ENCODE measurements around the gene OXER1. TPM values are rescaled to one million over a fixed set of nuclear protein-coding genes. Genes with fewer than 3 reads are reported as not detected.

OXER1 gene
- total and polyA plus RNA-seq, 12 donors, result 0.20 to 1.2 (median 0.49) TPM

- 81 to 88% methylated on average over 10 of the region's 10 CpGs for WGBS, 2 donors
These were observed 7.7 kb downstream of the OXER1 start for GRCh38 chr2:42756150-42756775.

GRCh38 chr2:42755191-42755880 lies 8.6 kb downstream of the OXER1 start:
- Histone ChIP-seq H3K27me3 (no peaks in the 10 kb centered on the region), H3K36me3 (peaks cover 0 to 19% (median 0%) of the 10 kb centered on the region in 9 donors), H3K4me1 (peaks cover 3 to 46% (median 16%) of the 10 kb centered on the region in 9 donors), H3K27ac (peak overlapping the region in 2 of 10 donors; percentile 29 to 72), H3K4me3 (no peak overlapping the region), H3K9me3 (no peaks in the 10 kb centered on the region)
- ATAC-seq (peak in 3 of 8 donors; percentile 8 to 31 (median 14)), DNase-seq (no peak)
- no peak for TF ChIP-seq CTCF (IDR thresholded peaks at IDR 0.05)
- 75 to 80% methylated on average over 14 of the region's 14 CpGs for WGBS, 2 donors
- intact Hi-C loops (cut with DNase I), result no loop called here

More at GRCh38 chr2:42756150-42756775, 7.7 kb downstream of the OXER1 start:
- Histone ChIP-seq H3K9me3 (no peaks in the 10 kb centered on the region), H3K4me3 (no peak overlapping the region), H3K27ac (no peak overlapping the region), H3K4me1 (peaks cover 3 to 42% (median 16%) of the 10 kb centered on the region in 9 donors), H3K27me3 (no peaks in the 10 kb centered on the region), H3K36me3 (peaks cover 0 to 15% (median 0%) of the 10 kb centered on the region in 9 donors)
- no peak for TF ChIP-seq CTCF (IDR thresholded peaks at IDR 0.05)
- intact Hi-C loops (cut with DNase I), result no loop called here
- DNase-seq (no peak), ATAC-seq (no peak)

DNA sequence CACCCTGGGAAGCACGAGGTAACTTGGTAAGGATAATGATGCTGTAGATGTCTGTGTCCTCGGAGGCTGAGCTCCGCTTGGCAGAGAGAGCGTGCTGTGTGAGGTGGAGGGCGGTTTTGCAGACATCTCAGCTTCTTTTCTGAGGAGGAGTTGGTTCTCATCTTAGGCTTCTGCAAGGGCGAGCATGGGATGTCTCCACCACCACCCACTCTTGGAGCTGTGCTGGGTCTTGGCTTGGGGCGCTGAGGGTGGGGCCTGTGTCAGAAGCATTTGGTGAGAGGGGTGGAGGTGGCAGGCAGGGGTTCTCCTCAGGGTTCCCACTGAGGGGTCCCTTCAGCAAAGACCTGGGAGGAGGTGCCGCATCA lies 9.2 kb downstream of the OXER1 start:
- no peaks in the 10 kb centered on the region for H3K9me3 ChIP-seq
- TF ChIP-seq CTCF (IDR thresholded peaks at IDR 0.05), result no peak
- no peak overlapping the region for H3K4me3 ChIP-seq
- peaks cover 3 to 46% (median 16%) of the 10 kb centered on the region in 9 donors for H3K4me1 ChIP-seq
- WGBS, 2 donors, result 79 to 85% methylated on average over 8 of the region's 8 CpGs
- intact Hi-C loops (cut with DNase I), result no loop called here
- DNase-seq, result no peak
- no peaks in the 10 kb centered on the region for H3K27me3 ChIP-seq
- ATAC-seq, result peak in 5 of 8 donors; percentile 8 to 20 (median 15)
- peaks cover 0 to 19% (median 0%) of the 10 kb centered on the region in 9 donors for H3K36me3 ChIP-seq
- peak overlapping the region in 4 of 10 donors; percentile 13 to 72 (median 25) for H3K27ac ChIP-seq

GRCh38 chr2:42754021-42754775 lies 9.7 kb downstream of the OXER1 start:
- no peak overlapping the region for H3K4me3 ChIP-seq
- ATAC-seq, result peak in 7 of 8 donors; percentile 14 to 90 (median 60)
- intact Hi-C loops (cut with DNase I), result no loop called here

More at GRCh38 chr2:42754021-42754775, 9.7 kb downstream of the OXER1 start:
- WGBS, 2 donors, result 49 to 50% methylated on average over 11 of the region's 11 CpGs
- peak overlapping the region in 5 of 10 donors; percentile 11 to 72 (median 21) for H3K27ac ChIP-seq
- H3K36me3 ChIP-seq, result peaks cover 0 to 19% (median 0%) of the 10 kb centered on the region in 9 donors
- H3K27me3 ChIP-seq, result no peaks in the 10 kb centered on the region
- no peaks in the 10 kb centered on the region for H3K9me3 ChIP-seq
- H3K4me1 ChIP-seq, result peaks cover 3 to 46% (median 16%) of the 10 kb centered on the region in 9 donors
- DNase-seq, result no peak
- TF ChIP-seq CTCF (IDR thresholded peaks at IDR 0.05), result no peak

All from heart right ventricle (tissue), 16 donors.